Neuronal stem cell (in vitro differentiated cells): ENCODE measurements around the gene LRRC59.
A peak's percentile ranks its signal among the peaks of the same experiment; 100 is the strongest.
"Not testable (repeated sequence)": the region's sequence is repeated elsewhere in the genome, so short reads cannot be mapped to it uniquely, and the experiment has no call there.

Experiments used
- DNase-seq: peaks from one replicate; pipeline ENCODE4 v3.0.0-alpha.2; 2013; ENCODE audit warnings: low spot score
- H2AFZ ChIP-seq: one replicate; pipeline ENCODE4 v1.6.1; 2013; ENCODE audit warnings: mild to moderate bottlenecking, low read length, inconsistent platforms
- H2AK5ac ChIP-seq: 2 replicates; pipeline ENCODE4 v1.6.1; 2013; ENCODE audit warnings: low read depth, mild to moderate bottlenecking, inconsistent platforms, low read length, moderate library complexity, mixed read lengths
- H2BK120ac ChIP-seq: 2 replicates; pipeline ENCODE4 v1.6.1; 2013; ENCODE audit warnings: low read depth, mild to moderate bottlenecking, inconsistent platforms, low read length, moderate library complexity, mixed read lengths
- H2BK12ac ChIP-seq: one replicate; pipeline ENCODE4 v1.6.1; 2013; ENCODE audit warnings: low read length, inconsistent platforms
- H2BK15ac ChIP-seq: 2 replicates; pipeline ENCODE4 v1.6.1; 2013; ENCODE audit warnings: mild to moderate bottlenecking, low read length, inconsistent platforms, mixed read lengths
- H2BK5ac ChIP-seq: one replicate; pipeline ENCODE4 v1.6.1; 2013; ENCODE audit warnings: inconsistent platforms, mild to moderate bottlenecking, low read length, moderate library complexity
- H3K14ac ChIP-seq: one replicate; pipeline ENCODE4 v1.6.1; 2013; ENCODE audit warnings: low read length, inconsistent platforms
- H3K18ac ChIP-seq: 2 replicates; pipeline ENCODE4 v1.6.1; 2013; ENCODE audit warnings: low read length, inconsistent platforms
- H3K23ac ChIP-seq: 2 replicates; pipeline ENCODE4 v1.6.1; 2013; ENCODE audit warnings: low read depth, mild to moderate bottlenecking, mixed read lengths, low read length, inconsistent platforms; ENCODE audit not compliant: poor library complexity
- H3K27ac ChIP-seq: replicated peaks from 3 replicates; pipeline ENCODE4 v1.5.1; 2013; ENCODE audit warnings: low read length, inconsistent platforms
- H3K27me3 ChIP-seq, 3 experiments: 2 replicates each; pipeline ENCODE4 v1.6.1; 2013; ENCODE audit warnings: low read length in 3 of 3, mild to moderate bottlenecking in 2 of 3, inconsistent platforms in 1 of 3, low read depth in 1 of 3, mixed read lengths in 1 of 3, moderate library complexity in 1 of 3; ENCODE audit not compliant: control insufficient read depth in 3 of 3, insufficient read depth in 3 of 3
- H3K36me3 ChIP-seq, 2 donors: replicated peaks in 1 of 2; 2 replicates each; pipeline ENCODE4 v1.6.1; 2013; ENCODE audit warnings: low read length in 2 of 2; ENCODE audit not compliant: control insufficient read depth in 2 of 2, insufficient read depth in 2 of 2
- H3K4ac ChIP-seq: 2 replicates; pipeline ENCODE4 v1.6.1; 2013; ENCODE audit warnings: inconsistent platforms, mild to moderate bottlenecking, low read length, moderate library complexity
- H3K4me1 ChIP-seq, 2 donors: 1 replicate in 1 of 2; 2 replicates in 1 of 2; pipeline ENCODE4 v1.6.1; 2013; ENCODE audit warnings: low read length in 2 of 2, low read depth in 1 of 2; ENCODE audit not compliant: control insufficient read depth in 2 of 2, insufficient read depth in 1 of 2
- H3K4me2 ChIP-seq: one replicate; pipeline ENCODE4 v1.6.1; 2013; ENCODE audit warnings: mild to moderate bottlenecking, low read length, inconsistent platforms; ENCODE audit not compliant: insufficient read depth, poor library complexity, severe bottlenecking
- H3K4me3 ChIP-seq, 2 donors: 2 replicates each; pipeline ENCODE4 v1.5.1; 2013; ENCODE audit warnings: low read length in 2 of 2, mild to moderate bottlenecking in 2 of 2, inconsistent platforms in 1 of 2, moderate library complexity in 1 of 2
- H3K79me1 ChIP-seq: one replicate; pipeline ENCODE4 v1.6.1; 2013; ENCODE audit warnings: low read depth, mild to moderate bottlenecking, inconsistent platforms, low read length, moderate library complexity
- H3K9ac ChIP-seq: one replicate; pipeline ENCODE4 v1.6.1; 2013; ENCODE audit warnings: mild to moderate bottlenecking, low read depth, low read length, inconsistent platforms; ENCODE audit not compliant: poor library complexity
- H3K9me3 ChIP-seq, 2 donors: replicated peaks in 1 of 2; 2 replicates each; pipeline versions ENCODE3 to v1.6.1; 2013; ENCODE audit warnings: low read length in 2 of 2, mild to moderate bottlenecking in 2 of 2, inconsistent platforms in 1 of 2, low read depth in 1 of 2, mixed read lengths in 1 of 2, moderate library complexity in 1 of 2; ENCODE audit not compliant: control insufficient read depth in 2 of 2, insufficient read depth in 1 of 2
- H4K8ac ChIP-seq: one replicate; pipeline ENCODE4 v1.6.1; 2013; ENCODE audit warnings: low read depth, mild to moderate bottlenecking, inconsistent platforms, low read length, moderate library complexity
- H4K91ac ChIP-seq: one replicate; pipeline ENCODE4 v1.6.1; 2013; ENCODE audit warnings: low read length, low read depth, mild to moderate bottlenecking, inconsistent platforms; ENCODE audit not compliant: poor library complexity
- WGBS, 2 donors: extraction: QIAGEN DNeasy Blood & Tissue Kit; methylation state at CpG; one replicate each; pipeline ENCODE4 v1.1.7; 2013; ENCODE audit warnings: missing lambda C conversion rate in 2 of 2, mixed read lengths in 1 of 2; ENCODE audit not compliant: insufficient read length in 2 of 2, insufficient replicate concordance in 1 of 2; ENCODE audit errors: extremely low coverage in 2 of 2; 5-methylcytosine and 5-hydroxymethylcytosine counted together

The LRRC59 gene

GRCh38 chr17:50428831-50429424 lies 31.6 kb upstream of the LRRC59 start:
- no peak overlapping the region for H3K18ac ChIP-seq
- H3K9me3 ChIP-seq, result no peaks in the 10 kb centered on the region
- H4K91ac ChIP-seq, result no peak overlapping the region
- H3K27ac ChIP-seq, result no peak overlapping the region
- no peak overlapping the region for H2AFZ ChIP-seq
- no peaks in the 10 kb centered on the region for H3K79me1 ChIP-seq
- no peak overlapping the region for H2BK5ac ChIP-seq
- peaks cover 0 to 16% (median 3%) of the 10 kb centered on the region in 3 experiments for H3K27me3 ChIP-seq
- no peak overlapping the region for H3K4me2 ChIP-seq
- no peak overlapping the region for H2BK12ac ChIP-seq
- no peak overlapping the region for H3K9ac ChIP-seq
- H3K4me1 ChIP-seq, result peaks cover 10 to 14% of the 10 kb centered on the region in 2 donors
- no peak overlapping the region for H4K8ac ChIP-seq
- H2BK120ac ChIP-seq, result no peak overlapping the region
- H3K14ac ChIP-seq, result no peak overlapping the region
- H3K4ac ChIP-seq, result no peak overlapping the region
- no peak overlapping the region for H2BK15ac ChIP-seq
- no peaks in the 10 kb centered on the region for H3K36me3 ChIP-seq
- no peak overlapping the region for H2AK5ac ChIP-seq
- no CpG with 5 or more reads among the region's 7 CpGs for WGBS, 2 donors
- DNase-seq, result no peak
- no peak overlapping the region for H3K23ac ChIP-seq
- H3K4me3 ChIP-seq, result no peak overlapping the region

- not testable (repeated sequence) for H2BK5ac ChIP-seq, H3K36me3 ChIP-seq, H2AK5ac ChIP-seq, H3K23ac ChIP-seq, H2BK15ac ChIP-seq, H2BK120ac ChIP-seq, H3K27ac ChIP-seq, H4K8ac ChIP-seq, H3K4ac ChIP-seq, H4K91ac ChIP-seq, H3K18ac ChIP-seq, H2BK12ac ChIP-seq, H3K4me3 ChIP-seq, H3K4me2 ChIP-seq, H2AFZ ChIP-seq, H3K14ac ChIP-seq, H3K9me3 ChIP-seq, DNase-seq, H3K9ac ChIP-seq, H3K79me1 ChIP-seq
- Histone ChIP-seq H3K27me3 (peaks cover 0 to 16% (median 3%) of the 10 kb centered on the region in 3 experiments), H3K4me1 (peaks cover 10 to 14% of the 10 kb centered on the region in 2 donors)
- WGBS, 2 donors, result no CpG with 5 or more reads among the region's 6 CpGs
Observed at GRCh38 chr17:50428126-50428525, 30.8 kb upstream of the LRRC59 start.

- Histone ChIP-seq H2AK5ac (peak overlapping the region; percentile 59), H3K79me1 (no peaks in the 10 kb centered on the region), H3K36me3 (no peaks in the 10 kb centered on the region), H3K23ac (no peak overlapping the region), H3K18ac (no peak overlapping the region), H3K4me2 (peak overlapping the region; percentile 87), H3K4ac (no peak overlapping the region), H2BK120ac (no peak overlapping the region), H2BK5ac (no peak overlapping the region), H3K4me3 (peak overlapping the region; percentile 26 to 50), H3K14ac (no peak overlapping the region), H3K9me3 (no peaks in the 10 kb centered on the region), H4K91ac (no peak overlapping the region), H3K27ac (no peak overlapping the region), H2BK15ac (no peak overlapping the region), H3K27me3 (peaks cover 0 to 16% (median 3%) of the 10 kb centered on the region in 3 experiments), H3K4me1 (peaks cover 10 to 14% of the 10 kb centered on the region in 2 donors), H2AFZ (peak overlapping the region; percentile 94), H3K9ac (peak overlapping the region; percentile 13), H2BK12ac (no peak overlapping the region), H4K8ac (no peak overlapping the region)
- no CpG with 5 or more reads among the region's 4 CpGs for WGBS, 2 donors
- DNase-seq, result no peak
Observed at GRCh38 chr17:50426814-50427787, 29.8 kb upstream of the LRRC59 start.

DNA sequence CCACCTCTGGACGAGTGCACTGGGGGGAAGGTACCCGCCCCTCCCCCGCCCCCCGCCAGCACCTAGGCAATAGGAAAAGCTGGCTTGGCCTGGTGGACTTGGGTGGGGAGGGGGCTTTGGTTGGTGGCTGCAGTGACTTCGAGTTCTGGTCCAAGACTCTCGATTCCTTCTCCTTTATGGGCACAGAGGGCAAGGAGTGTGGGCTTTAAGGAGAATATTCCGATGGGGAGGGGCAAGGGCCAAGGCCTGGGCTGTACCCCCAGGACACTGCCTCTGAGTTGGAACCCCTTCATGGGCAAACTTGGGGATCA lies 29.1 kb upstream of the LRRC59 start:
- H3K14ac ChIP-seq, result no peak overlapping the region
- no peak overlapping the region for H3K4ac ChIP-seq
- no peak overlapping the region for H2BK15ac ChIP-seq
- no peak overlapping the region for H3K27ac ChIP-seq
- H3K4me2 ChIP-seq, result peak overlapping the region; percentile 87
- H3K23ac ChIP-seq, result no peak overlapping the region
- H2BK12ac ChIP-seq, result no peak overlapping the region
- no peak overlapping the region for H2BK5ac ChIP-seq
- no peak overlapping the region for H3K9ac ChIP-seq
- peaks cover 10 to 14% of the 10 kb centered on the region in 2 donors for H3K4me1 ChIP-seq
- peak overlapping the region; percentile 68 for H3K18ac ChIP-seq
- H3K27me3 ChIP-seq, result peaks cover 0 to 16% (median 3%) of the 10 kb centered on the region in 3 experiments
- peak overlapping the region; percentile 50 to 83 for H3K4me3 ChIP-seq
- no CpG with 5 or more reads among the region's 7 CpGs for WGBS, 2 donors
- no peak overlapping the region for H4K91ac ChIP-seq
- H4K8ac ChIP-seq, result no peak overlapping the region
- no peak overlapping the region for H2BK120ac ChIP-seq
- H3K79me1 ChIP-seq, result no peaks in the 10 kb centered on the region
- H2AK5ac ChIP-seq, result peak overlapping the region; percentile 59
- no peak for DNase-seq
- peak overlapping the region; percentile 94 for H2AFZ ChIP-seq
- no peaks in the 10 kb centered on the region for H3K9me3 ChIP-seq
- H3K36me3 ChIP-seq, result no peaks in the 10 kb centered on the region
